Prostate gland (tissue), 2 donors: ENCODE data around the gene SLFN14. TPM values are rescaled to one million over a fixed set of nuclear protein-coding genes. Genes with fewer than 3 reads are reported as not detected.

ENCODE experiments used
- DNase-seq: peaks from one replicate; pipeline ENCODE4 v3.0.0-alpha.2; 2019; ENCODE audit warnings: low spot score
- H3K27ac ChIP-seq, 2 donors: fragments of 200-600 bp; sonication (generic); 2 replicates each; pipeline ENCODE4 v1.5.1; 2017 to 2019
- H3K27me3 ChIP-seq: fragments of 200-600 bp; sonication (generic); replicated peaks from 2 replicates; pipeline ENCODE4 v1.5.1; 2019; ENCODE audit not compliant: insufficient read depth
- H3K36me3 ChIP-seq, 2 donors: fragments of 200-600 bp; sonication (generic); 1 replicate in 1 of 2; 2 replicates in 1 of 2; pipeline versions ENCODE4 v1.5.1 to v1.8.1; 2017 to 2019
- H3K4me1 ChIP-seq: fragments of 200-600 bp; sonication (generic); replicated peaks from 2 replicates; pipeline ENCODE4 v1.5.1; 2019
- H3K4me3 ChIP-seq, 2 donors: fragments of 200-600 bp; sonication (generic); 2 replicates each; pipeline ENCODE4 v1.5.1; 2017 to 2019
- H3K9me3 ChIP-seq: fragments of 200-600 bp; sonication (generic); 2 replicates; pipeline ENCODE4 v1.5.1; 2017
- CTCF ChIP-seq, 4 experiments: fragments of 200-600 bp in 2 of 4; fragments of 450-650 bp in 2 of 4; sonication (generic) in 2 of 4; IDR thresholded peaks; 1 replicate in 3 of 4; 2 replicates in 1 of 4; pipeline ENCODE4 v1.5.1; 2016 to 2019; ENCODE audit warnings: antibody characterized with exemption in 4 of 4, mild to moderate bottlenecking in 2 of 4, moderate library complexity in 2 of 4
- POLR2A ChIP-seq: fragments of 450-650 bp; IDR thresholded peaks from one replicate; pipeline ENCODE4 v1.6.1; 2016; ENCODE audit warnings: antibody characterized with exemption, mild to moderate bottlenecking
- POLR2AphosphoS5 ChIP-seq: sonication (generic); formaldehyde crosslinking; IDR thresholded peaks from one replicate; pipeline ENCODE4 v1.6.1; 2017; ENCODE audit warnings: antibody characterized with exemption
- WGBS: methylation state at CpG from one replicate; pipeline ENCODE4 v1.1.5; 2018; 5-methylcytosine and 5-hydroxymethylcytosine counted together
- intact Hi-C: fragments of 100-400 bp; cut with DNase I; formaldehyde crosslinking; loops from one replicate; pipeline ENCODE4 v1.14.2; 2022
- small RNA-seq, 2 donors: library from RNA; depleted of rRNA; stranded (forward); fragments of <200 nt; gene quantifications; one replicate each; pipeline ENCODE3, GENCODE V24; 2016
- total RNA-seq, 2 donors: library from RNA; depleted of rRNA; stranded (reverse); fragments of >200 nt; gene quantifications; one replicate each; pipeline ENCODE4 v1.1.0, GENCODE V29; 2016

The SLFN14 gene
- total RNA-seq, 2 donors from 2014 or later, result not detected

GRCh38 chr17:35514564-35514963, 46.1 kb downstream of the SLFN14 start:
- intact Hi-C loops, result no loop called here
- TF ChIP-seq POLR2A, result no peak
- TF ChIP-seq CTCF (IDR thresholded peaks at IDR 0.05), result no peak
- TF ChIP-seq POLR2AphosphoS5, result no peak
- Histone ChIP-seq H3K27me3 (no peaks in the 10 kb centered on the region), H3K9me3 (no peaks in the 10 kb centered on the region), H3K4me3 (no peak overlapping the region), H3K27ac (no peak overlapping the region), H3K36me3 (no peaks in the 10 kb centered on the region), H3K4me1 (no peaks in the 10 kb centered on the region)
- WGBS, result 16% methylated on average over 2 of the region's 2 CpGs
- DNase-seq, result no peak

Small RNA genes within 50 kb of the gene (small RNA-seq; reads per million reads assigned to genes)
- 0 reads per million in 2 donors for gene AC004134.1
- gene AC015911.1, result 0 reads per million in 2 donors
- gene SNORD7, result 86.3 to 119 reads per million in 2 donors

Other genes with a start within 250 kb of the SLFN14 start
- gene SLFN11, start 187.2 kb downstream of the SLFN14 start, total RNA-seq, result 1 to 10 TPM; 7.7 TPM
- 1 to 10 TPM; 4.9 to 5.2 TPM for gene SLFN12, start 128.3 kb downstream of the SLFN14 start, total RNA-seq
- gene SLFN13, start 112.1 kb downstream of the SLFN14 start, total RNA-seq, result 10 to 100 TPM in 1 of 2 donors, 1 to 10 TPM in 1; 4.1 to 10.5 TPM
- gene SLFN12L, start 23.1 kb downstream of the SLFN14 start, total RNA-seq, result 1 to 10 TPM in 1 of 2 donors, under 1 TPM in 1; 0.23 to 1.2 TPM
- gene PEX12, start 17.8 kb upstream of the SLFN14 start, total RNA-seq, result 10 to 100 TPM in 1 of 2 donors, 1 to 10 TPM in 1; 9.4 to 11.6 TPM
- gene AP2B1, start 26.5 kb upstream of the SLFN14 start, total RNA-seq, result 10 to 100 TPM; 66.8 to 92.9 TPM
- gene RASL10B, start 170.8 kb upstream of the SLFN14 start, total RNA-seq, result 1 to 10 TPM; 5.4 to 7.2 TPM
- gene GAS2L2, start 192.4 kb upstream of the SLFN14 start, total RNA-seq, result not detected
- gene C17orf50, start 200.1 kb upstream of the SLFN14 start, total RNA-seq, result 10 to 100 TPM in 1 of 2 donors, not detected in 1; 15.8 TPM
- gene MMP28, start 234.8 kb upstream of the SLFN14 start, total RNA-seq, result 100 to 1,000 TPM in 1 of 2 donors, 10 to 100 TPM in 1; 12.8 to 146 TPM
- 10 to 100 TPM; 57.2 to 86.1 TPM for gene TAF15, start 248.7 kb upstream of the SLFN14 start, total RNA-seq